Kidney (tissue), 14 donors: ENCODE measurements around the gene RPS6KA2. TPM values are rescaled to one million over a fixed set of nuclear protein-coding genes. Genes with fewer than 3 reads are reported as not detected.
A peak's percentile ranks its signal among the peaks of the same experiment; 100 is the strongest.

Experiments
- DNase-seq, 5 donors: peaks; one replicate each; pipeline ENCODE4 v3.0.0-alpha.2; 2013 to 2020
- FAIRE-seq: peaks from 2 replicates; lab custom pipeline; 2012; peaks lifted over from hg19 to GRCh38; lab: Jason Lieb, UNC
- H3K27ac ChIP-seq, 2 donors: one replicate each; pipeline ENCODE4 v1.7.0; 2013; ENCODE audit warnings: low read depth in 2 of 2, low read length in 2 of 2, inconsistent platforms in 1 of 2
- H3K27me3 ChIP-seq: one replicate; pipeline ENCODE4 v1.7.1; 2013; ENCODE audit warnings: low read length, inconsistent platforms; ENCODE audit not compliant: control insufficient read depth, insufficient read depth
- H3K36me3 ChIP-seq, 3 donors: one replicate each; pipeline versions ENCODE4 v1.7.0 to v1.7.1; 2013; ENCODE audit warnings: low read length in 3 of 3, control low read depth in 1 of 3, inconsistent platforms in 1 of 3; ENCODE audit not compliant: insufficient read depth in 3 of 3, control insufficient read depth in 2 of 3
- H3K4me1 ChIP-seq, 3 donors: one replicate each; pipeline versions ENCODE4 v1.7.0 to v1.7.1; 2013; ENCODE audit warnings: low read length in 3 of 3, inconsistent platforms in 1 of 3, low read depth in 1 of 3; ENCODE audit not compliant: control insufficient read depth in 2 of 3, insufficient read depth in 2 of 3
- H3K4me3 ChIP-seq, 3 donors: one replicate each; pipeline versions ENCODE4 v1.7.0 to v1.8.1; 2013; ENCODE audit warnings: low read length in 3 of 3, control low read depth in 1 of 3, inconsistent platforms in 1 of 3
- H3K9ac ChIP-seq, 3 donors: one replicate each; pipeline versions ENCODE4 v1.7.0 to v1.7.1; 2013; ENCODE audit warnings: low read length in 3 of 3, control low read depth in 1 of 3, inconsistent platforms in 1 of 3
- H3K9me3 ChIP-seq, 3 donors: one replicate each; pipeline versions ENCODE4 v1.7.0 to v1.7.1; 2013; ENCODE audit warnings: low read length in 3 of 3, control low read depth in 1 of 3, inconsistent platforms in 1 of 3; ENCODE audit not compliant: control insufficient read depth in 2 of 3, insufficient read depth in 1 of 3
- CTCF ChIP-seq: IDR thresholded peaks from 3 replicates; pipeline ENCODE4 v1.5.1; 2012; ENCODE audit warnings: mild to moderate bottlenecking, moderate library complexity, borderline replicate concordance; ENCODE audit not compliant: insufficient read depth; ENCODE audit errors: extremely low read depth
- intact Hi-C: fragments of 100-400 bp; cut with DNase I; formaldehyde crosslinking; loops from one replicate; pipeline ENCODE4 v1.11.1; 2022
- polyA plus RNA-seq: library from polyadenylated mRNA; stranded (reverse); fragments of 350-450 nt; fragmentation: Illumina TruSeq; extraction: RNeasy Lipid Tissue Mini Kit (QIAGEN cat#74804); gene quantifications from one replicate; pipeline ENCODE4 v1.2.3, GENCODE V29; 2014; ENCODE audit warnings: low read depth, low replicate concordance; ENCODE audit not compliant: insufficient read depth
- total RNA-seq: library from RNA; stranded (reverse); fragmentation: NEBNext Ultra II Directional; extraction: Animal tissue kit (Norgen Biotek cat#: 25700); gene quantifications from one replicate; pipeline ENCODE4 v1.2.1, GENCODE V29; 2021
- donor health status: control.
- donor health status: control.
- donor health status: control.
- donor health status: control.
- donor health status: control.
- donor health status: DM: yes; HTN: yes; CAD: no.
- donor health status: Normal renal cell carcinoma (clear cell type).

The RPS6KA2 gene
- total and polyA plus RNA-seq, 2 donors from 2014 or later = 12.3 to 61.2 TPM

GRCh38 chr6:166575205-166575604 is 51.8 kb downstream of the RPS6KA2 start:
- FAIRE-seq (no peak), DNase-seq (no peak)
- H3K36me3 ChIP-seq = no peaks in the 10 kb centered on the region
- H3K4me1 ChIP-seq = peaks cover 0 to 2% (median 2%) of the 10 kb centered on the region in 3 donors
- no peak for TF ChIP-seq CTCF
- no peak overlapping the region for H3K27ac ChIP-seq
- H3K27me3 ChIP-seq = no peaks in the 10 kb centered on the region
- intact Hi-C loops = no loop called here
- H3K9ac ChIP-seq = no peak overlapping the region
- no peaks in the 10 kb centered on the region for H3K9me3 ChIP-seq
- H3K4me3 ChIP-seq = no peak overlapping the region

- Histone ChIP-seq H3K9ac (no peak overlapping the region), H3K4me3 (no peak overlapping the region), H3K9me3 (no peaks in the 10 kb centered on the region), H3K4me1 (peaks cover 0 to 2% (median 0%) of the 10 kb centered on the region in 3 donors), H3K36me3 (no peaks in the 10 kb centered on the region), H3K27ac (no peak overlapping the region), H3K27me3 (no peaks in the 10 kb centered on the region)
- FAIRE-seq = no peak
- no peak for DNase-seq
- intact Hi-C loops = no loop called here
- TF ChIP-seq CTCF = no peak
Measured at GRCh38 chr6:166573511-166574216, 53.4 kb downstream of the RPS6KA2 start.

- peaks cover 0 to 2% (median 0%) of the 10 kb centered on the region in 3 donors for H3K4me1 ChIP-seq
- H3K9me3 ChIP-seq = no peaks in the 10 kb centered on the region
- intact Hi-C loops = no loop called here
- DNase-seq = peak in 1 of 5 donors; percentile 31
- FAIRE-seq = no peak
- TF ChIP-seq CTCF = no peak
- no peaks in the 10 kb centered on the region for H3K27me3 ChIP-seq
- no peaks in the 10 kb centered on the region for H3K36me3 ChIP-seq
- no peak overlapping the region for H3K9ac ChIP-seq
- no peak overlapping the region for H3K27ac ChIP-seq
- H3K4me3 ChIP-seq = no peak overlapping the region
Measured at GRCh38 chr6:166572370-166573261, 54.4 kb downstream of the RPS6KA2 start.
